Body of pancreas (tissue), 4 donors: ENCODE data around the gene CD69.

ENCODE experiments used
- CTCF ChIP-seq, 7 experiments: fragments of 450-650 bp in 4 of 7; fragments of 200-600 bp in 3 of 7; sonication (generic) in 3 of 7; IDR thresholded peaks; one replicate each; pipeline ENCODE4 v1.5.1; 2016 to 2019; ENCODE audit warnings: antibody characterized with exemption in 7 of 7
- POLR2A ChIP-seq, 3 donors: fragments of 450-650 bp; IDR thresholded peaks; one replicate each; pipeline ENCODE4 v1.6.1; 2016; ENCODE audit warnings: antibody characterized with exemption in 3 of 3, mild to moderate bottlenecking in 2 of 3

GRCh38 chr12:9718968-9719367, 41.7 kb downstream of the CD69 start:
- no peak for TF ChIP-seq CTCF (IDR thresholded peaks at IDR 0.05)
- TF ChIP-seq POLR2A (IDR thresholded peaks at IDR 0.05) = no peak
